ENCODE data around the gene C13orf42. TPM values are rescaled to one million over a fixed set of nuclear protein-coding genes. Genes with fewer than 3 reads are reported as not detected.

Gene C13orf42
- total and polyA plus RNA-seq, 2 donors (not counting 3 experiments of a cell fraction or from before 2014, with no cell fraction given): not detected

DNA sequence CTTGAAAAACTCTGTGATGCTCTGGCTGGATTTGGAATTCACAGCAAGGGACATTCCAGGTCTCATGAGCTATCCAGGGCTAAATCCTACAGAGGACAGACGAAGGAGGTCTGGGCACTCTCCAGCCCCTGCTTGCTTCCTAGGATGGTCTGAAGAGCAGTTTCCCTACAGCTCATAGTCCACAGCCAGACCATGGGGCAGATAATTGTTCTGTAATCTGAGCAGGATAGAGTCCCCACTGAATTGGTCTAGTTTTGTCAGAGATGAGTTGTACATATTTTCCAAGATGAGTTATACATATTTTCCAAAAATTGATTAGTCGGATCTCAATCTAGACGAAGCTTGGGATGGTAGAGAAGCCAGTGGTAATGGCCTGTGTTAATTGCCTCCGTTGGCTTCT lies 75.6 kb downstream of the C13orf42 start:
- Histone ChIP-seq H3K9ac (replicated peaks; ENCODE audit: extremely low read depth, insufficient read depth, low read length) (no peak overlapping the region), H3K9me1 (replicated peaks; ENCODE audit: control insufficient read depth, extremely low read depth, insufficient read depth, low read length) (no peaks in the 10 kb centered on the region), H4K20me1 (replicated peaks; ENCODE audit: control insufficient read depth, extremely low read depth, insufficient read depth, low read length) (no peaks in the 10 kb centered on the region), H3K4me1 (ENCODE audit: control insufficient read depth, extremely low read depth, insufficient read depth, low read length) (no peaks in the 10 kb centered on the region), H3K9me3 (replicated peaks; ENCODE audit: control insufficient read depth, insufficient read depth, low read length) (no peaks in the 10 kb centered on the region), H3K27me3 (ENCODE audit: control insufficient read depth in 2 of 2, insufficient read depth in 2 of 2, low read length in 2 of 2) (peaks cover 12 to 13% of the 10 kb centered on the region in 2 experiments), H3K4me3 (replicated peaks in 1 of 3; ENCODE audit: insufficient read depth in 1 of 3, low read depth in 1 of 3, low read length in 3 of 3) (no peak overlapping the region), H2AFZ (ENCODE audit: low read depth, low read length) (no peak overlapping the region), H3K79me2 (ENCODE audit: control insufficient read depth, insufficient read depth, low read length) (no peaks in the 10 kb centered on the region), H3K27ac (ENCODE audit: insufficient read depth, low read depth, low read length) (no peak overlapping the region), H3K4me2 (ENCODE audit: insufficient read depth, low read length) (no peak overlapping the region), H3K36me3 (ENCODE audit: control insufficient read depth in 2 of 2, extremely low read depth in 1 of 2, insufficient read depth in 2 of 2, low read length in 2 of 2) (no peaks in the 10 kb centered on the region)
- no TSS peak for BruUV-seq (replicated peaks)
- dilution Hi-C loops (cut with MboI; ENCODE audit: extremely low pct_ligation_motif_present, low sequenced_read_pairs) (no loop called here), intact Hi-C loops (cut with micrococcal nuclease) (no loop called here)
- ChIA-PET POLR2A (no interaction called here), CTCF (interaction anchor here (0.8 to 1.4 kb wide), 3 partner anchors 10 to 66 kb away, joined by 3 to 4 read pairs (median 3); no protein-coding TSS in a partner anchor)
- TF ChIP-seq, protein P1, sequence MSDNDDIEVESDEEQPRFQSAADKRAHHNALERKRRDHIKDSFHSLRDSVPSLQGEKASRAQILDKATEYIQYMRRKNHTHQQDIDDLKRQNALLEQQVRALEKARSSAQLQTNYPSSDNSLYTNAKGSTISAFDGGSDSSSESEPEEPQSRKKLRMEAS (IDR thresholded peaks at IDR 0.05; ENCODE audit: insufficient read depth, insufficient read length): no peak
- TF ChIP-seq FOS (IDR thresholded peaks at IDR 0.05; ENCODE audit: borderline replicate concordance, insufficient read depth, low read length) (no peak), EZH2 (IDR thresholded peaks at IDR 0.05; ENCODE audit: borderline replicate concordance, low read depth, low read length, severe bottlenecking) (no peak), GATA2 (IDR thresholded peaks at IDR 0.05; ENCODE audit: insufficient read depth, insufficient read length, low read depth, low read length) (no peak), JUN (IDR thresholded peaks at IDR 0.05; ENCODE audit: borderline replicate concordance, insufficient read depth, insufficient read length, low read depth) (no peak), POLR2AphosphoS5 (IDR thresholded peaks at IDR 0.05; ENCODE audit: insufficient read depth, low read depth, low read length) (no peak), MYC (IDR thresholded peaks at IDR 0.05; ENCODE audit: low read depth, low read length) (no peak), POLR2A (IDR thresholded peaks at IDR 0.05; ENCODE audit: low read depth, low read length) (no peak)
- TF ChIP-seq, protein P2, sequence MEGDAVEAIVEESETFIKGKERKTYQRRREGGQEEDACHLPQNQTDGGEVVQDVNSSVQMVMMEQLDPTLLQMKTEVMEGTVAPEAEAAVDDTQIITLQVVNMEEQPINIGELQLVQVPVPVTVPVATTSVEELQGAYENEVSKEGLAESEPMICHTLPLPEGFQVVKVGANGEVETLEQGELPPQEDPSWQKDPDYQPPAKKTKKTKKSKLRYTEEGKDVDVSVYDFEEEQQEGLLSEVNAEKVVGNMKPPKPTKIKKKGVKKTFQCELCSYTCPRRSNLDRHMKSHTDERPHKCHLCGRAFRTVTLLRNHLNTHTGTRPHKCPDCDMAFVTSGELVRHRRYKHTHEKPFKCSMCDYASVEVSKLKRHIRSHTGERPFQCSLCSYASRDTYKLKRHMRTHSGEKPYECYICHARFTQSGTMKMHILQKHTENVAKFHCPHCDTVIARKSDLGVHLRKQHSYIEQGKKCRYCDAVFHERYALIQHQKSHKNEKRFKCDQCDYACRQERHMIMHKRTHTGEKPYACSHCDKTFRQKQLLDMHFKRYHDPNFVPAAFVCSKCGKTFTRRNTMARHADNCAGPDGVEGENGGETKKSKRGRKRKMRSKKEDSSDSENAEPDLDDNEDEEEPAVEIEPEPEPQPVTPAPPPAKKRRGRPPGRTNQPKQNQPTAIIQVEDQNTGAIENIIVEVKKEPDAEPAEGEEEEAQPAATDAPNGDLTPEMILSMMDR (IDR thresholded peaks at IDR 0.05; ENCODE audit: extremely low read depth in 1 of 2, insufficient read depth in 1 of 2, low read depth in 1 of 2, low read length in 2 of 2): no peak
- FAIRE-seq: no peak
- DNase-seq (ENCODE audit: low read depth, low spot score): no peak
